Glutamatergic neuron (in vitro differentiated cells): Measurements from ENCODE around the gene CDC42SE2. TPM values are rescaled to one million over a fixed set of nuclear protein-coding genes. Genes with fewer than 3 reads are reported as not detected.

Experiments
- DNase-seq: peaks from one replicate; pipeline ENCODE4 v3.0.0; 2022
- H3K27ac Mint-ChIP-seq: one replicate; pipeline ENCODE4 v1.8.0; 2020; ENCODE audit warnings: mild to moderate bottlenecking, mixed read lengths, inconsistent platforms; ENCODE audit not compliant: unreplicated experiment
- H3K27me3 Mint-ChIP-seq: one replicate; pipeline ENCODE4 v1.8.0; 2020; ENCODE audit warnings: mild to moderate bottlenecking, moderate library complexity, mixed read lengths, inconsistent platforms; ENCODE audit not compliant: unreplicated experiment
- H3K36me3 Mint-ChIP-seq: one replicate; pipeline ENCODE4 v1.8.0; 2020; ENCODE audit warnings: mild to moderate bottlenecking, mixed read lengths, inconsistent platforms; ENCODE audit not compliant: unreplicated experiment
- H3K4me1 Mint-ChIP-seq: one replicate; pipeline ENCODE4 v1.8.0; 2020; ENCODE audit warnings: mild to moderate bottlenecking, low read depth, mixed read lengths, inconsistent platforms; ENCODE audit not compliant: unreplicated experiment
- H3K4me3 Mint-ChIP-seq: one replicate; pipeline ENCODE4 v1.8.0; 2020; ENCODE audit warnings: mild to moderate bottlenecking, mixed read lengths, inconsistent platforms; ENCODE audit not compliant: unreplicated experiment
- H3K9me3 Mint-ChIP-seq: one replicate; pipeline ENCODE4 v1.8.0; 2020; ENCODE audit warnings: mild to moderate bottlenecking, moderate library complexity, mixed read lengths, inconsistent platforms; ENCODE audit not compliant: unreplicated experiment
- CTCF ChIP-seq: fragments of 200-600 bp; sonication (generic); IDR thresholded peaks from one replicate; pipeline ENCODE4 v1.5.0; 2021; ENCODE audit not compliant: partially characterized antibody, unreplicated experiment
- total RNA-seq: library from RNA; stranded (reverse); fragmentation: NEBNext Ultra II Directional; extraction: Animal tissue kit (Norgen Biotek cat#: 25700); gene quantifications from one replicate; pipeline ENCODE4 v1.2.1, GENCODE V29; 2021; ENCODE audit not compliant: unreplicated experiment

Gene CDC42SE2
- total RNA-seq, 1 donor from 2014 or later = 15.5 TPM

- DNase-seq = no peak
- Mint-ChIP-seq H3K9me3 (no peaks in the 10 kb centered on the region), H3K27ac (no peak overlapping the region), H3K4me3 (no peak overlapping the region), H3K4me1 (no peaks in the 10 kb centered on the region), H3K27me3 (peaks cover 2% of the 10 kb centered on the region), H3K36me3 (no peaks in the 10 kb centered on the region)
- no peak for TF ChIP-seq CTCF
These were observed 7.4 kb upstream of the CDC42SE2 start for GRCh38 chr5:131256507-131256823.

- H3K9me3 Mint-ChIP-seq = peaks cover 5% of the 10 kb centered on the region
- no peaks in the 10 kb centered on the region for H3K27me3 Mint-ChIP-seq
- no peaks in the 10 kb centered on the region for H3K4me1 Mint-ChIP-seq
- no peak for TF ChIP-seq CTCF
- no peak for DNase-seq
- H3K4me3 Mint-ChIP-seq = no peak overlapping the region
- no peak overlapping the region for H3K27ac Mint-ChIP-seq
- H3K36me3 Mint-ChIP-seq = no peaks in the 10 kb centered on the region
These were observed 5.1 kb upstream of the CDC42SE2 start for GRCh38 chr5:131258733-131259132.

- Mint-ChIP-seq H3K9me3 (peaks cover 5% of the 10 kb centered on the region), H3K27ac (no peak overlapping the region), H3K36me3 (no peaks in the 10 kb centered on the region), H3K4me3 (no peak overlapping the region), H3K27me3 (no peaks in the 10 kb centered on the region), H3K4me1 (no peaks in the 10 kb centered on the region)
- TF ChIP-seq CTCF = no peak
- DNase-seq = no peak
These were observed 4.5 kb upstream of the CDC42SE2 start for GRCh38 chr5:131259326-131259725.

- Mint-ChIP-seq H3K36me3 (no peaks in the 10 kb centered on the region), H3K27ac (no peak overlapping the region), H3K27me3 (no peaks in the 10 kb centered on the region), H3K4me3 (no peak overlapping the region), H3K4me1 (peaks cover 7% of the 10 kb centered on the region), H3K9me3 (peaks cover 5% of the 10 kb centered on the region)
- no peak for DNase-seq
- TF ChIP-seq CTCF = no peak
These were observed 3.0 kb upstream of the CDC42SE2 start for GRCh38 chr5:131260895-131261294.

GRCh38 chr5:131261483-131261882, 2.4 kb upstream of the CDC42SE2 start:
- H3K27ac Mint-ChIP-seq = no peak overlapping the region
- no peak overlapping the region for H3K4me3 Mint-ChIP-seq
- no peaks in the 10 kb centered on the region for H3K36me3 Mint-ChIP-seq
- TF ChIP-seq CTCF = no peak
- H3K27me3 Mint-ChIP-seq = no peaks in the 10 kb centered on the region
- H3K9me3 Mint-ChIP-seq = peaks cover 5% of the 10 kb centered on the region
- DNase-seq = no peak
- H3K4me1 Mint-ChIP-seq = peaks cover 7% of the 10 kb centered on the region
